Measurements from ENCODE around the gene USH1C.

GRCh38 chr11:17574141-17575091 lies 30.2 kb upstream of the USH1C start:
- TF ChIP-seq BHLHE40 (IDR thresholded peaks at IDR 0.05; ENCODE audit: low read depth, low read length) = no peak
- TF ChIP-seq CTCF (conservative IDR thresholded peaks at IDR 0.05; ENCODE audit: low read depth, low read length) = no peak
- TF ChIP-seq POLR2A (IDR thresholded peaks at IDR 0.05; ENCODE audit: low read depth, low read length) = no peak
- no peak for TF ChIP-seq RAD21 (IDR thresholded peaks at IDR 0.05; ENCODE audit: low read length)

All from IMR-90 (cell line).